MCF 10A (cell line): ENCODE data around the gene SIAH3. TPM values are rescaled to one million over a fixed set of nuclear protein-coding genes. Genes with fewer than 3 reads are reported as not detected.

ENCODE experiments used
- BruUV-seq: library from RNA; stranded (reverse); fragments of 400-500 nt; replicated peaks from 2 replicates; lab custom pipeline; 2021; lab: Mats Ljungman, UMichigan
- CTCF ChIA-PET: fragments of 300-600 bp; sonication (Branson Sonifier 250); formaldehyde crosslinking; extraction: SDS; loops from one replicate; lab custom pipeline; 2021; ENCODE audit warnings: antibody characterized with exemption, inconsistent platforms; lab: Yijun Ruan, JAX
- POLR2A ChIA-PET: fragments of 300-600, 350-650 bp; sonication (Branson Sonifier 250); formaldehyde crosslinking; extraction: SDS; loops from one replicate; lab custom pipeline; 2020; ENCODE audit warnings: antibody characterized with exemption, inconsistent platforms; lab: Yijun Ruan, JAX
- DNase-seq: peaks from one replicate; pipeline ENCODE4 v3.0.0-alpha.2; 2018; ENCODE audit not compliant: unreplicated experiment
- H3K27ac Mint-ChIP-seq: one replicate; pipeline ENCODE4 v1.8.0; 2022; ENCODE audit warnings: mild to moderate bottlenecking, low read depth, mixed read lengths; ENCODE audit not compliant: unreplicated experiment
- H3K27me3 Mint-ChIP-seq: one replicate; pipeline ENCODE4 v1.8.0; 2022; ENCODE audit warnings: mixed read lengths; ENCODE audit not compliant: insufficient read depth, unreplicated experiment
- H3K36me3 Mint-ChIP-seq: one replicate; pipeline ENCODE4 v1.8.0; 2022; ENCODE audit warnings: mild to moderate bottlenecking, moderate library complexity, mixed read lengths; ENCODE audit not compliant: insufficient read depth, unreplicated experiment
- H3K4me1 Mint-ChIP-seq: one replicate; pipeline ENCODE4 v1.8.0; 2022; ENCODE audit warnings: mixed read lengths; ENCODE audit not compliant: insufficient read depth, unreplicated experiment
- H3K4me3 Mint-ChIP-seq: one replicate; pipeline ENCODE4 v1.8.0; 2022; ENCODE audit warnings: mild to moderate bottlenecking, moderate library complexity, mixed read lengths; ENCODE audit not compliant: unreplicated experiment
- H3K9me3 Mint-ChIP-seq: one replicate; pipeline ENCODE4 v1.8.0; 2022; ENCODE audit warnings: mixed read lengths; ENCODE audit not compliant: unreplicated experiment
- CTCF ChIP-seq: fragments of 200-600 bp; IDR thresholded peaks from one replicate; pipeline ENCODE4 v1.8.0; 2022; ENCODE audit warnings: antibody characterized with exemption, mild to moderate bottlenecking; ENCODE audit not compliant: unreplicated experiment
- intact Hi-C: fragments of 100-400 bp; cut with micrococcal nuclease; formaldehyde crosslinking; loops from 2 replicates; pipeline ENCODE4 v1.14.1; 2022
- total RNA-seq: library from RNA; stranded (reverse); gene quantifications from 2 replicates; pipeline ENCODE4 v1.2.3, GENCODE V29; 2022

The SIAH3 gene
- total RNA-seq, 1 experiment from 2014 or later: not detected

GRCh38 chr13:45838171-45838745, 13.3 kb downstream of the SIAH3 start:
- intact Hi-C loops: no loop called here
- no peak for DNase-seq
- H3K27ac Mint-ChIP-seq: no peak overlapping the region
- H3K27me3 Mint-ChIP-seq: peaks cover 1% of the 10 kb centered on the region
- peaks cover 5% of the 10 kb centered on the region for H3K4me1 Mint-ChIP-seq
- no peak overlapping the region for H3K4me3 Mint-ChIP-seq
- no peaks in the 10 kb centered on the region for H3K9me3 Mint-ChIP-seq
- no peak for TF ChIP-seq CTCF
- ChIA-PET CTCF (no interaction called here), POLR2A (interaction anchor here (1.2 kb wide), 1 partner anchor 9 kb away, joined by 3 read pairs; no protein-coding TSS in a partner anchor)
- no peaks in the 10 kb centered on the region for H3K36me3 Mint-ChIP-seq
- BruUV-seq: no TSS peak

- intact Hi-C loops: no loop called here
- Mint-ChIP-seq H3K4me3 (no peak overlapping the region), H3K36me3 (no peaks in the 10 kb centered on the region), H3K27me3 (no peaks in the 10 kb centered on the region), H3K27ac (no peak overlapping the region), H3K4me1 (peaks cover 7% of the 10 kb centered on the region), H3K9me3 (no peaks in the 10 kb centered on the region)
- no peak for TF ChIP-seq CTCF
- DNase-seq: no peak
- ChIA-PET CTCF (interaction anchor here (0.5 to 1.1 kb wide), 3 partner anchors 19 to 215 kb away, joined by 3 to 8 read pairs (median 3); no protein-coding TSS in a partner anchor), POLR2A (interaction anchor here (0.6 to 1.2 kb wide), 2 partner anchors 8 to 268 kb away, joined by 3 to 5 read pairs; partner anchors contain the start of gene CPB2)
- no TSS peak for BruUV-seq
Observed at GRCh38 chr13:45837111-45837510, 14.4 kb downstream of the SIAH3 start.

- no TSS peak for BruUV-seq
- peaks cover 7% of the 10 kb centered on the region for H3K4me1 Mint-ChIP-seq
- intact Hi-C loops: no loop called here
- ChIA-PET POLR2A (interaction anchor here (1.0 to 2.6 kb wide), 4 partner anchors 10 to 82 kb away, joined by 3 to 12 read pairs (median 4); no protein-coding TSS in a partner anchor), CTCF (interaction anchor here (0.6 to 2.2 kb wide), 6 partner anchors 13 to 326 kb away, joined by 3 to 9 read pairs (median 3); no protein-coding TSS in a partner anchor)
- no peaks in the 10 kb centered on the region for H3K36me3 Mint-ChIP-seq
- H3K27ac Mint-ChIP-seq: no peak overlapping the region
- TF ChIP-seq CTCF: no peak
- H3K9me3 Mint-ChIP-seq: no peaks in the 10 kb centered on the region
- H3K27me3 Mint-ChIP-seq: no peaks in the 10 kb centered on the region
- H3K4me3 Mint-ChIP-seq: no peak overlapping the region
- DNase-seq: no peak
Observed at GRCh38 chr13:45834411-45834994, 17.1 kb downstream of the SIAH3 start.

GRCh38 chr13:45833663-45834375, 17.7 kb downstream of the SIAH3 start:
- peak; percentile 93 for DNase-seq
- ChIA-PET POLR2A (interaction anchor here (0.7 to 2.6 kb wide), 5 partner anchors 10 to 96 kb away, joined by 3 to 12 read pairs (median 4); no protein-coding TSS in a partner anchor), CTCF (interaction anchor here (0.5 to 2.2 kb wide), 8 partner anchors 13 to 290 kb away, joined by 3 to 9 read pairs (median 3); no protein-coding TSS in a partner anchor)
- Mint-ChIP-seq H3K27me3 (no peaks in the 10 kb centered on the region), H3K4me3 (no peak overlapping the region), H3K36me3 (no peaks in the 10 kb centered on the region), H3K9me3 (no peaks in the 10 kb centered on the region), H3K4me1 (peaks cover 7% of the 10 kb centered on the region), H3K27ac (peak overlapping the region; percentile 54)
- intact Hi-C loops: no loop called here
- no TSS peak for BruUV-seq
- no peak for TF ChIP-seq CTCF
